Measurements from ENCODE around the gene DENND2D.

Gene DENND2D

DNA sequence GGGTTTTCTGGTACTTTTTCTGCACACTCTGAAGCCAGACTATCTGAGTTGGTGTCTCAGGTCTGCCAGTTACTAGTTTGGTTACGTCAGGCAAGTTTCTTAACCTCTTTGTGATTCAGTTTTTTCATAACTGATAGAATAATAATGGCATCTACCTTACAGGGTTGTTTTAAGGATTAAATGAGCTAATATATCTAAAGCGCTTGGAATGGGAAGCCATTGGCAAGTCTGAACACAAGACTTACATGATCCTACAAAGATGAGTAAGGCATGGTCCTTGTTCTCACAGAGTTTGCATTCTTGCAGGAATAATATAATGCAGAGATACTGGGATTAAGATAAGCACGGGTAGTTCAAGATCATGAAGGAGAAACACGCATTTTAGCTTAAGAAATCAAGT lies 9.2 kb upstream of the DENND2D start:
- Histone ChIP-seq H4K20me1 (ENCODE audit: control insufficient read depth, insufficient read depth, low read depth, low read length) (no peaks in the 10 kb centered on the region), H3K9me2 (replicated peaks; ENCODE audit: control insufficient read depth, low read length) (no peaks in the 10 kb centered on the region), H3K79me2 (ENCODE audit: control insufficient read depth, low read length) (no peaks in the 10 kb centered on the region), H3K27me3 (ENCODE audit: control insufficient read depth, low read length) (no peaks in the 10 kb centered on the region), H3K36me3 (ENCODE audit: control insufficient read depth, low read length) (no peaks in the 10 kb centered on the region), H3F3A (ENCODE audit: control insufficient read depth, insufficient read depth) (peaks cover 53% of the 10 kb centered on the region), H3K9me3 (ENCODE audit: control insufficient read depth, insufficient read depth, low read length) (no peaks in the 10 kb centered on the region), H3K4me3 (ENCODE audit: low read length) (no peak overlapping the region), H3K27ac (ENCODE audit: low read depth, low read length) (no peak overlapping the region), H3K4me2 (ENCODE audit: low read length) (no peak overlapping the region), H3K4me1 (ENCODE audit: control insufficient read depth, low read length) (peaks cover 72% of the 10 kb centered on the region)
- TF ChIP-seq, protein P1, sequence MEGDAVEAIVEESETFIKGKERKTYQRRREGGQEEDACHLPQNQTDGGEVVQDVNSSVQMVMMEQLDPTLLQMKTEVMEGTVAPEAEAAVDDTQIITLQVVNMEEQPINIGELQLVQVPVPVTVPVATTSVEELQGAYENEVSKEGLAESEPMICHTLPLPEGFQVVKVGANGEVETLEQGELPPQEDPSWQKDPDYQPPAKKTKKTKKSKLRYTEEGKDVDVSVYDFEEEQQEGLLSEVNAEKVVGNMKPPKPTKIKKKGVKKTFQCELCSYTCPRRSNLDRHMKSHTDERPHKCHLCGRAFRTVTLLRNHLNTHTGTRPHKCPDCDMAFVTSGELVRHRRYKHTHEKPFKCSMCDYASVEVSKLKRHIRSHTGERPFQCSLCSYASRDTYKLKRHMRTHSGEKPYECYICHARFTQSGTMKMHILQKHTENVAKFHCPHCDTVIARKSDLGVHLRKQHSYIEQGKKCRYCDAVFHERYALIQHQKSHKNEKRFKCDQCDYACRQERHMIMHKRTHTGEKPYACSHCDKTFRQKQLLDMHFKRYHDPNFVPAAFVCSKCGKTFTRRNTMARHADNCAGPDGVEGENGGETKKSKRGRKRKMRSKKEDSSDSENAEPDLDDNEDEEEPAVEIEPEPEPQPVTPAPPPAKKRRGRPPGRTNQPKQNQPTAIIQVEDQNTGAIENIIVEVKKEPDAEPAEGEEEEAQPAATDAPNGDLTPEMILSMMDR (IDR thresholded peaks at IDR 0.05; ENCODE audit: low read depth, low read length, poor library complexity, severe bottlenecking): no peak
- TF ChIP-seq EZH2phosphoT487 (IDR thresholded peaks at IDR 0.05; ENCODE audit: borderline replicate concordance, low read length): no peak

DNA sequence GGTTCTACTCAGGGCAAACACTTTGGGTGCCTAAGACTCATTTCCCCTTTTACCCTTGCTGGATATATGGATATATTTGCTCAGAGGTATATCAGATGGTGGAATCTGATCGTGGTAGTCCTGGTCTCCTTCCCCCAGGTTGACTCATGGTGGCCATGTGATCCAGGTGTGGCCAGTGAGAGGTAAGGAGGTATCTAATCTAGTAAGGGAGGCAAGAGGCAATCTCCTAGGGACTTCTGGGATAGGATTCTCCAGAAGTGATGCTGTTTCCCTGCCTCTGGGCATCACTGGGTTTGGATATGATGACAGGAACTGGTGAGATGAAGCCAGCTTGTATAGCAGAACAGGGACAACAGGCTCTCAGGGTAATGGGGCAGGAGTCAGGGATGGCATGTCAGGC lies 8.5 kb upstream of the DENND2D start:
- Histone ChIP-seq H3K36me3 (ENCODE audit: control insufficient read depth, low read length) (no peaks in the 10 kb centered on the region), H3K9me3 (ENCODE audit: control insufficient read depth, insufficient read depth, low read length) (no peaks in the 10 kb centered on the region), H3F3A (ENCODE audit: control insufficient read depth, insufficient read depth) (peaks cover 47% of the 10 kb centered on the region), H3K27me3 (ENCODE audit: control insufficient read depth, low read length) (no peaks in the 10 kb centered on the region), H4K20me1 (ENCODE audit: control insufficient read depth, insufficient read depth, low read depth, low read length) (no peaks in the 10 kb centered on the region), H3K4me3 (ENCODE audit: low read length) (no peak overlapping the region), H3K79me2 (ENCODE audit: control insufficient read depth, low read length) (no peaks in the 10 kb centered on the region), H3K27ac (ENCODE audit: low read depth, low read length) (no peak overlapping the region), H3K4me1 (ENCODE audit: control insufficient read depth, low read length) (peaks cover 72% of the 10 kb centered on the region), H3K4me2 (ENCODE audit: low read length) (no peak overlapping the region), H3K9me2 (replicated peaks; ENCODE audit: control insufficient read depth, low read length) (no peaks in the 10 kb centered on the region)
- TF ChIP-seq EZH2phosphoT487 (IDR thresholded peaks at IDR 0.05; ENCODE audit: borderline replicate concordance, low read length): no peak
- TF ChIP-seq, protein P1 (IDR thresholded peaks at IDR 0.05; ENCODE audit: low read depth, low read length, poor library complexity, severe bottlenecking): no peak

DNA sequence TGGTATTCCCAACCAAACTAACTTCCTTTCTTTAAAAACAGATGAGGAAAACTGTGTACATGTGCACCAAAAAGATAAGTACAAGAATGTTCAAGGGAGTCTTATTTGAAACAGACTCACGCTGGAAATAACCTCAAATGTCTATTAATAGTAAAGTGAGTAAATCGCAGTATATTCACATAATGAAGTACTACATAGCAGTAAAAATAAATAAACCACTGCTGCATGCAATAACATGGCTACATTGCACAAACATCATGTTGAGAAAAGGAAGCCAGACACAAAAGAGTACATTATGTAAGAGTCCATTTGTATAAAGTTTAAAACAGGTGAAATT lies 5.2 kb upstream of the DENND2D start:
- H4K20me1 ChIP-seq (ENCODE audit: control insufficient read depth, insufficient read depth, low read depth, low read length): no peaks in the 10 kb centered on the region
- no peaks in the 10 kb centered on the region for H3K9me2 ChIP-seq (replicated peaks; ENCODE audit: control insufficient read depth, low read length)
- H3K27ac ChIP-seq (ENCODE audit: low read depth, low read length): peak overlapping the region; percentile 92
- H3F3A ChIP-seq (ENCODE audit: control insufficient read depth, insufficient read depth): peaks cover 32% of the 10 kb centered on the region
- no peaks in the 10 kb centered on the region for H3K27me3 ChIP-seq (ENCODE audit: control insufficient read depth, low read length)
- TF ChIP-seq EZH2phosphoT487 (IDR thresholded peaks at IDR 0.05; ENCODE audit: borderline replicate concordance, low read length): no peak
- TF ChIP-seq, protein P1 (IDR thresholded peaks at IDR 0.05; ENCODE audit: low read depth, low read length, poor library complexity, severe bottlenecking): no peak
- peaks cover 24% of the 10 kb centered on the region for H3K36me3 ChIP-seq (ENCODE audit: control insufficient read depth, low read length)
- peaks cover 31% of the 10 kb centered on the region for H3K79me2 ChIP-seq (ENCODE audit: control insufficient read depth, low read length)
- peak overlapping the region; percentile 83 for H3K4me3 ChIP-seq (ENCODE audit: low read length)
- H3K4me2 ChIP-seq (ENCODE audit: low read length): peak overlapping the region; percentile 97
- H3K4me1 ChIP-seq (ENCODE audit: control insufficient read depth, low read length): peaks cover 81% of the 10 kb centered on the region
- no peaks in the 10 kb centered on the region for H3K9me3 ChIP-seq (ENCODE audit: control insufficient read depth, insufficient read depth, low read length)
